ENCODE measurements around the gene MPPED1.

Gene MPPED1

GRCh38 chr22:43526117-43526655 lies 114.4 kb downstream of the MPPED1 start:
- H3K36me3 ChIP-seq (ENCODE audit: control insufficient read depth in 1 of 2, insufficient read depth in 2 of 2, low read length in 2 of 2): peaks cover 0 to 5% of the 10 kb centered on the region in 2 donors
- no peak overlapping the region for H3K27ac ChIP-seq (ENCODE audit: low read length)
- H3K4me1 ChIP-seq (ENCODE audit: control insufficient read depth in 1 of 2, insufficient read depth in 2 of 2, low read length in 2 of 2): no peaks in the 10 kb centered on the region
- H3K9me3 ChIP-seq (ENCODE audit: control insufficient read depth in 1 of 2, low read length in 2 of 2): peaks cover 0 to 3% of the 10 kb centered on the region in 2 donors
- H3K4me3 ChIP-seq (ENCODE audit: low read depth in 1 of 2, low read length in 2 of 2): no peak overlapping the region
- H3K27me3 ChIP-seq (ENCODE audit: low read depth, low read length): no peaks in the 10 kb centered on the region

GRCh38 chr22:43526946-43527345 lies 115.1 kb downstream of the MPPED1 start:
- Histone ChIP-seq H3K4me3 (ENCODE audit: low read depth in 1 of 2, low read length in 2 of 2) (no peak overlapping the region), H3K9me3 (ENCODE audit: control insufficient read depth in 1 of 2, low read length in 2 of 2) (peaks cover 0 to 3% of the 10 kb centered on the region in 2 donors), H3K36me3 (ENCODE audit: control insufficient read depth in 1 of 2, insufficient read depth in 2 of 2, low read length in 2 of 2) (peaks cover 0 to 5% of the 10 kb centered on the region in 2 donors), H3K4me1 (ENCODE audit: control insufficient read depth in 1 of 2, insufficient read depth in 2 of 2, low read length in 2 of 2) (no peaks in the 10 kb centered on the region), H3K27ac (ENCODE audit: low read length) (no peak overlapping the region), H3K27me3 (ENCODE audit: low read depth, low read length) (no peaks in the 10 kb centered on the region)

GRCh38 chr22:43528601-43529360 lies 117.0 kb downstream of the MPPED1 start:
- peaks cover 0 to 3% of the 10 kb centered on the region in 2 donors for H3K9me3 ChIP-seq (ENCODE audit: control insufficient read depth in 1 of 2, low read length in 2 of 2)
- no peaks in the 10 kb centered on the region for H3K4me1 ChIP-seq (ENCODE audit: control insufficient read depth in 1 of 2, insufficient read depth in 2 of 2, low read length in 2 of 2)
- H3K27ac ChIP-seq (ENCODE audit: low read length): no peak overlapping the region
- peaks cover 0 to 5% of the 10 kb centered on the region in 2 donors for H3K36me3 ChIP-seq (ENCODE audit: control insufficient read depth in 1 of 2, insufficient read depth in 2 of 2, low read length in 2 of 2)
- no peak overlapping the region for H3K4me3 ChIP-seq (ENCODE audit: low read depth in 1 of 2, low read length in 2 of 2)
- no peaks in the 10 kb centered on the region for H3K27me3 ChIP-seq (ENCODE audit: low read depth, low read length)

GRCh38 chr22:43529461-43529860 lies 117.6 kb downstream of the MPPED1 start:
- Histone ChIP-seq H3K27me3 (ENCODE audit: low read depth, low read length) (no peaks in the 10 kb centered on the region), H3K9me3 (ENCODE audit: control insufficient read depth in 1 of 2, low read length in 2 of 2) (peaks cover 0 to 3% of the 10 kb centered on the region in 2 donors), H3K4me3 (ENCODE audit: low read depth in 1 of 2, low read length in 2 of 2) (no peak overlapping the region), H3K27ac (ENCODE audit: low read length) (no peak overlapping the region), H3K4me1 (ENCODE audit: control insufficient read depth in 1 of 2, insufficient read depth in 2 of 2, low read length in 2 of 2) (no peaks in the 10 kb centered on the region), H3K36me3 (ENCODE audit: control insufficient read depth in 1 of 2, insufficient read depth in 2 of 2, low read length in 2 of 2) (peaks cover 0 to 5% of the 10 kb centered on the region in 2 donors)

- Histone ChIP-seq H3K9me3 (ENCODE audit: control insufficient read depth in 1 of 2, low read length in 2 of 2) (peaks cover 0 to 3% of the 10 kb centered on the region in 2 donors), H3K27me3 (ENCODE audit: low read depth, low read length) (no peaks in the 10 kb centered on the region), H3K4me3 (ENCODE audit: low read depth in 1 of 2, low read length in 2 of 2) (no peak overlapping the region), H3K27ac (ENCODE audit: low read length) (no peak overlapping the region), H3K36me3 (ENCODE audit: control insufficient read depth in 1 of 2, insufficient read depth in 2 of 2, low read length in 2 of 2) (peaks cover 0 to 5% of the 10 kb centered on the region in 2 donors), H3K4me1 (ENCODE audit: control insufficient read depth in 1 of 2, insufficient read depth in 2 of 2, low read length in 2 of 2) (no peaks in the 10 kb centered on the region)
These were observed 118.1 kb downstream of the MPPED1 start for GRCh38 chr22:43529934-43530333.

GRCh38 chr22:43530349-43531201 lies 118.8 kb downstream of the MPPED1 start:
- H3K27ac ChIP-seq (ENCODE audit: low read length): no peak overlapping the region
- H3K36me3 ChIP-seq (ENCODE audit: control insufficient read depth in 1 of 2, insufficient read depth in 2 of 2, low read length in 2 of 2): peaks cover 0 to 5% of the 10 kb centered on the region in 2 donors
- H3K4me3 ChIP-seq (ENCODE audit: low read depth in 1 of 2, low read length in 2 of 2): no peak overlapping the region
- no peaks in the 10 kb centered on the region for H3K27me3 ChIP-seq (ENCODE audit: low read depth, low read length)
- H3K9me3 ChIP-seq (ENCODE audit: control insufficient read depth in 1 of 2, low read length in 2 of 2): peaks cover 0 to 3% of the 10 kb centered on the region in 2 donors
- H3K4me1 ChIP-seq (ENCODE audit: control insufficient read depth in 1 of 2, insufficient read depth in 2 of 2, low read length in 2 of 2): no peaks in the 10 kb centered on the region

- Histone ChIP-seq H3K27ac (ENCODE audit: low read length) (no peak overlapping the region), H3K36me3 (ENCODE audit: control insufficient read depth in 1 of 2, insufficient read depth in 2 of 2, low read length in 2 of 2) (peaks cover 0 to 5% of the 10 kb centered on the region in 2 donors), H3K4me1 (ENCODE audit: control insufficient read depth in 1 of 2, insufficient read depth in 2 of 2, low read length in 2 of 2) (no peaks in the 10 kb centered on the region), H3K4me3 (ENCODE audit: low read depth in 1 of 2, low read length in 2 of 2) (no peak overlapping the region), H3K9me3 (ENCODE audit: control insufficient read depth in 1 of 2, low read length in 2 of 2) (peaks cover 0 to 3% of the 10 kb centered on the region in 2 donors), H3K27me3 (ENCODE audit: low read depth, low read length) (no peaks in the 10 kb centered on the region)
These were observed 119.8 kb downstream of the MPPED1 start for GRCh38 chr22:43531651-43532050.

- H3K36me3 ChIP-seq (ENCODE audit: control insufficient read depth in 1 of 2, insufficient read depth in 2 of 2, low read length in 2 of 2): peaks cover 0 to 12% of the 10 kb centered on the region in 2 donors
- no peaks in the 10 kb centered on the region for H3K27me3 ChIP-seq (ENCODE audit: low read depth, low read length)
- peaks cover 0 to 6% of the 10 kb centered on the region in 2 donors for H3K9me3 ChIP-seq (ENCODE audit: control insufficient read depth in 1 of 2, low read length in 2 of 2)
- no peaks in the 10 kb centered on the region for H3K4me1 ChIP-seq (ENCODE audit: control insufficient read depth in 1 of 2, insufficient read depth in 2 of 2, low read length in 2 of 2)
- H3K4me3 ChIP-seq (ENCODE audit: low read depth in 1 of 2, low read length in 2 of 2): no peak overlapping the region
- H3K27ac ChIP-seq (ENCODE audit: low read length): no peak overlapping the region
These were observed 120.7 kb downstream of the MPPED1 start for GRCh38 chr22:43532301-43533155.

GRCh38 chr22:43533156-43533530 lies 121.3 kb downstream of the MPPED1 start:
- no peaks in the 10 kb centered on the region for H3K27me3 ChIP-seq (ENCODE audit: low read depth, low read length)
- peaks cover 0 to 12% of the 10 kb centered on the region in 2 donors for H3K36me3 ChIP-seq (ENCODE audit: control insufficient read depth in 1 of 2, insufficient read depth in 2 of 2, low read length in 2 of 2)
- H3K4me1 ChIP-seq (ENCODE audit: control insufficient read depth in 1 of 2, insufficient read depth in 2 of 2, low read length in 2 of 2): no peaks in the 10 kb centered on the region
- H3K9me3 ChIP-seq (ENCODE audit: control insufficient read depth in 1 of 2, low read length in 2 of 2): peaks cover 0 to 6% of the 10 kb centered on the region in 2 donors
- H3K4me3 ChIP-seq (ENCODE audit: low read depth in 1 of 2, low read length in 2 of 2): no peak overlapping the region
- H3K27ac ChIP-seq (ENCODE audit: low read length): no peak overlapping the region

GRCh38 chr22:43533656-43534428 lies 122.0 kb downstream of the MPPED1 start:
- no peak overlapping the region for H3K27ac ChIP-seq (ENCODE audit: low read length)
- no peak overlapping the region for H3K4me3 ChIP-seq (ENCODE audit: low read depth in 1 of 2, low read length in 2 of 2)
- peaks cover 0 to 6% of the 10 kb centered on the region in 2 donors for H3K9me3 ChIP-seq (ENCODE audit: control insufficient read depth in 1 of 2, low read length in 2 of 2)
- H3K27me3 ChIP-seq (ENCODE audit: low read depth, low read length): no peaks in the 10 kb centered on the region
- no peaks in the 10 kb centered on the region for H3K4me1 ChIP-seq (ENCODE audit: control insufficient read depth in 1 of 2, insufficient read depth in 2 of 2, low read length in 2 of 2)
- H3K36me3 ChIP-seq (ENCODE audit: control insufficient read depth in 1 of 2, insufficient read depth in 2 of 2, low read length in 2 of 2): peaks cover 0 to 12% of the 10 kb centered on the region in 2 donors
